ENCODE results near the gene PPM1H.
"Not testable (repeated sequence)": the region's sequence is repeated elsewhere in the genome, so short reads cannot be mapped to it uniquely, and the experiment has no call there.

The PPM1H gene

DNA sequence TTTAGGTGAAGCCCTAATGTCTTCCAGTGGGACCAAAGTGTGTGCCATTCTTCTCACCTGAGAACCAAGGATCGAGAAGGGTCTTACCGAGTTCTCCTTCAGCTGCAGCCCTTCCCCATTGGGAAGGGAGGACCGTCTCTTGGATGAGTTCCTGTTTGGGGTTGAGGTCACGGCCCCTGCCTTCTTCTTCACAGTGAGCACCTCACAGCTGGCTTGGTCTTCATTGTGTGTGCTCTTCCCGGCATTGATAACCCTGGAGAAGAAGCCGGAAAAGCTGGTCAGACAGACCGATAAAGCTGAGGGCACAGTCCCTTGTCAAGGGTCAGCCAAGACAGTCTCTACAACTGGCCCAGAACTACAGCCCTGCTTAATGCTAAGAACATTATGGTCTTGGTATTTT lies 102.9 kb downstream of the PPM1H start:
- DNase-seq, result no peak

DNA sequence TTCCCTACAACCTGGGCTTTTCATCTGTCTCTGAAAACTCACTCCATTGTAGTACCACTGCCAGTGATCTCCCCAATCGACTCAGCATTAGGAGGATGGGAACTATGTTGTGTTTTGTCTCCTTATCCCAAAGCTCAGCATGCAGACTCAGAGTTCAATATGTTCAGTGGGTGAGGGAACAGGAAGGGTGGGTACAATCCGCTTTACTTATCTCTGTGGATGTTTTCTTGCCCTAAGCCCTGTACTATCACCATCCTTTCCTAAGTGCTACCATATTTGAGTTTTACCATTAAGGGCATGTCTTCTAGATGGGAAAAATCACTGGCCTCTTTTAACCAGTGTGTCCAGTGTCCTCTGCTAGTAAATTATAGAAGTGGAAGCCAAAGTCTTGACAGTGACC lies 107.1 kb downstream of the PPM1H start:
- DNase-seq, result no peak

DNA sequence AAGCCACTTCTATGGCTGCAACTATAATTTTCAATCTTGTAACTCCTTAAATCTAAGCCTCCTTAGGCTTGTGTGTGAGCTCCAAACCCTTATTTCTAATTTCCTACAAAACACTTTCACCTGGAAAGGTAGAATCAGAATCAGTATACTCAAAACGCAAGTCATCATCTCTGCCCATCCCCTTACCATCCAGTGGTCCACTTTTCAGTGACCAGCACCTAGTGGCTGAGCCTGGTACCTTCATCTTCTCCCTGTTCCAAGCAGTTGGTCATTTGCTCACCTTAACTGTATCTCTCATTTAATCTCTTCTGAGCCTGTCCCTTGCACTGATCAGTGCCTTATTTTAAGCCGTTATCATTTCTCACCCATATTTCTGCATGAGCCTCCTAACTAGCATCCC lies 107.9 kb downstream of the PPM1H start:
- no peak for DNase-seq

DNA sequence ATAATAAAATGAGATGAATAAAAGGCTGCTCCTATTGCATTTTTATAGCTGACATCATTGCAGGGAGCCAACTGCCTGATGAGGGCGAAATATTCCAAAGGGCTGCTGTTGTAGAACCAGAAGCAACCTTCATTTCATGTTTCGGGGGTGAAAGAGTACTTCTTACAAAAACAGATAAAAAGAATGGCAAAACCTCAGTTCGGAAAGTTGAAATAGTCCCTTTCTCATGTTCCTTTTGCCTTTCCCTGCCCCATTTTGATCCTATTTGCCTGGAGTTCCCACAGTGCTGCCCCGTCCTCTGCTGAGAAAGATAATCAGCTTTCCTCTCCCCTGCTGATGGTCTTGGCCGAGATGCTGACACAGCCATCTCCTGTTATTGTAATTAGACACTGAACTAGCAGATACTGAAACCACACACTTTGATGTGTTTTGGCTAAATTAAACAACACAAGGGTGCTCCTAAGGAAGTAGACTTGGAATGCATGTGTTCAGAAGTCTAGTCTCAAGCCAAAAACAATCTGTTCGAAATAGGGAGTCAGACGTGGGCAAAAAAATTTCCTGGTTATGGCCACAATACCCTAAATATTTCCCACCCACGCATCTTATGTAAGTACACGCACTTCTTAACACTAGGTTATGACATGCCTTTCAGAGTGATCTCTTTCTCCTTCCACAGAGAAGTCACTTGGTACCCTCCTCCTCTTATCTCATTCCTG lies 117.2 kb downstream of the PPM1H start:
- DNase-seq, result no peak

DNA sequence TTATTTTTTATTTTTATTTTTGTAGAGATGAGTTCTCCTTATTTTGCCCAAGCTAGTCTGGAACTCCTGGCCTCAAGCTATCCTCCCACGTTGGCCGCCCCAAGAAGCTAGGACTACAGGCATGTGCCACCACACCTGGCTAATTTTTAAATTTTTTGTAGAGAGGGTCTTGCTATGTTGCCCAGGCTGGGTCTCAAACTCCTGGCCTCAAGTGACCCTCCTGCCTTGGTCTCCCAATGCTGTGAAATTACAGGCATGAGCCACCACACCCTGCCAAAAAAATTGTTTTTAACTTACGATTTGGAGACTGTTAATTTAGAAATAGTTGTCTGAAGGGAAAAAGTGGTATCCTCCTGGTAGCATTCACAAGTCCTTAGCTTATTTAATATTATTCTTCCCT lies 120.7 kb downstream of the PPM1H start:
- no peak for DNase-seq

DNA sequence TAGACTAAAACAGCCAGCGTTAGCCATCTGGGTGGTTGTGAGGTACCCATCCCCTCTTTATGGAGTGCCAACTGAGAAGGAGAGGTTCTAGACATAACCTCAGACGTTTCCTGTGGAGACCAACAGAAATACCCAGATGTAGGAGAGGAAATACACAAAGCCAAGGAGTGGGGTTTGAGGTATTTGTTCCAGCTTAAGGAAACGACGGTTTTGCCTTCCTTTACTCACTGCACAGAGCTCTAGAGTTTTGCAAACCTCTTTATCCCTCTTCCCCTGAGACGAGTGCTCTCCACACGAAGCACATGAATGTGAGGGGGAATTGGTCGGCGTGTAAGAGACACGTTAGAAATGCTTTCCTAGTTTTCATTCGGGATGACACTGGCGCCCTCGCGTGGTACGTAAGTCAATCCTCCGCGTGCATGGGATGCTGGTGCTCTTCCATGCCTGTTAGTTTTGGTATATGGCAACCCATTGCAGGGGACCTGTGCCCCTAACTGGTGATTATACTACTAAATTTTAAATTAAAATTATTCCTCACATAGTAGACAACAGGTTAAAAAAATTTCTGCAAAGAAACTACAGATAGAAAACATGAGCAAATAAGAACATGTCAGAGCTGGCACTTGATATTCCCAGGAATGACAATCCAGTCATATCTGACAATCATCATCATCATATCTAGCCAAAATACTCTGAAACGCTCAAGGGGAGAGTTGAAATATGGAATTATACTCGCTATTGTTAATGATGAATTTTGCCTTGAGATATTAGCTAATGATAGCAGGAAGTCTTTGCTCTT lies 121.7 kb downstream of the PPM1H start:
- DNase-seq, result no peak

DNA sequence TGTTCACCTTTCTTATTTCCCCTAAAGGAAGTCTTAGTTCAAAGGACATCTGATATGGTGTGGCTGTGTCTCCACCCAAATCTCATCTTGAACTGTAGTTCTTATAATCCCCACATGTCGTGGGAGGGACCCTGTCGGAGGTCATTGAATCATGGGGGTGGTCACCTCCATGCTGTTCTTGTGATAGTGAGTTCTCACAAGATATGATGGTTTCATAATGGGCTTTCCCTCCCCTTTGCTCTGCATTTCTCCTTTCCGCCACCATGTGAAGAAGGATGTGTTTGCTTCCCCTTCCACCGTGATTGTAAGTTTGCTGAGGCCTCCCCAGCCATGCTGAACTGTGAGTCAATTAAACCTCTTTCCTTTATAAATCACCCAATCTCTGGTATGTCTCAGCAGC lies 123.5 kb downstream of the PPM1H start:
- DNase-seq, result not testable (repeated sequence)

DNA sequence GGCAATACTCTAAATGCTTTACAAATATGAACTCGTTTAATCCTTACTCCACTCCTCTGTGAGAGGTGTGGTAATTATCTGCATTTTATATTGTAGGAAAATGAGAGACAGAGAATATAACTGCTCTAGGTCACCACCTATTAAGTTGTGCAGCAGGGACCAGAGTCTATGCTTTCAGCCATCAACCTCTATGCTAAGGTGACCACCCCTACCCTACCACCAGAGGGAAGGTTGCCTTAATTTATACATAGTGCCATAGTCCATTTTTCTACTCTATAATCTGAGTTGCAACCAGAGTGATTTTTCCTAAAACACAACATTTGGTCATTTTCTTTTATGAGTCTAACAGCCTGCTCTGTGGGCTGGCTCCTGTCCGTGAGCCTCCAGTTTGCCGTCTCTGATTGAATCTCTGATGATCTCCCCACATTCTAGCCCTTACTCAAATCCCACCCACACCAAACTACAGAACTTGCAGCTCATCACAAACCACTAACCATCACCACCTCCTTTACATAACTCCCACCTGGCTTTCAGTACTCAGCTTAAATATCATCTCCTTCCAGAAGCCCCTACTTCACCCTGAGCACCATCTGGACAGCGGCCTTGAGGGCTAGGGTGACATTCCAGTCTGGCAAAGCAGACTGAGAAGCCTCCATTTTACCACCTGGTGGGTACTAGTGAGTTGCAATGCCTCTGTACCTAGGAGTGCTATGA lies 126.6 kb downstream of the PPM1H start:
- no peak for DNase-seq

DNA sequence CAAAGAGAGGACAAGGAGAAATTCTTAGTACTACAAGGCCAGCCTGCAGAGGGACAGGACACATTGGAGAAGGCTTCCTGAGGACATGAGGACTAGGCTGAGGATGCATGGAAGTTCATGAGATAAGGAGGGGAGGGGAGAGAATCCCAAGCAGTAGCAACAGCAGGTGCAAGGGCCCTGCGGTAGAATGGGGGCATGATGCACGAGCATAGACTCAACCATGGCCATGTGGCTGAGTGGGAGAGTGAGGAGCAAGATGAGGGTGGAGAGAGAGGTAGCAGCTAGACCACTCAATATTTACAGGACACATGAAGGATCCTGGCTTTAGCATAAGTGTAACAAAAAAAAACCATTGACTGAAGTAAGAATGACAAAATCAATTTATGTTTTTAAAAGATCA lies 128.1 kb downstream of the PPM1H start:
- DNase-seq, result no peak

DNA sequence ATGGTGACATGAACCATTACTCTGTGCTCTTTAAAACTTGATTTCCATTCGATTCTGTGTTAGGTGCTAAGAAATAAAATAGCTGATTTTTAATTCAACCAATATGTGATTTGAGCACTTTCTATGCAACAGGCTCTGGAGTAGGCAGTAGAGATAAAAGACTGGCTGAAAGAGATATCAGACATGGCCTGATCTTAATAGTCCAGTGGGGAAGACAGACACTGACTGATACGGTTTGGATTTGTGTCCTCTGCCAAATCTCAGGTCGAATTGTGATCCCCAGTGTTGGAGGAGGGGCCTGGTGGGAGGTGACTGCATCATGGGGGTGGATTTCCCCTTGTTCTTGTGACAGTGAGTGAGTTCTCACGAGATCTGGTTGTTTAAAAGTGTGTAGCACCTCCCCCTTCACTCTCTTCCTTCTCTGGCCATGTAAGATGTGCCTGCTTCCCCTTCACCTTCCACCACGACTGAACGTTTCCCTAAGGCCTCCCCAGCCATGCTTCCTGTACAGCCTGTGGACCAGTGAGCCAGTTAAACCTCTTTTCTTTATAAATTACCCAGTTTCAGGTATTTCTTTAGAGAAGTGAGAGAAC lies 128.6 kb downstream of the PPM1H start:
- DNase-seq, result no peak

DNA sequence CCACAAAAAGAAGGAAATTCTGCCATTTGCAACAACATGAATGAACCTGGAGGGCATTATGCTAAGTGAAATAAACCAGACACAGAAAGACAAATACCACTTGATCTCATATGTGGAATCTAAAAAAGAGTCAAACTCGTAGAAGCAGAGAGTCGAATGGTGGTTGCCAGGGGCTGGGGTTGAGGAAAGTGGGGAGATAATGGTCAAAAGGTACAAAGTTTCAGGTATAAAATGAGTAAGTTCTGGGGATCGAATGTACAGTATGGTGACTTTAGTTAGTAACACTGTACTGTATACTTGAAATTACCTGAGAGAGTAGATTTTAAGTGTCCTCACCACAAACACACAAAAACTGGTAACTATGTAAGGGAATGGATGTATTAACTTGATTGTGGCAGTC lies 129.4 kb downstream of the PPM1H start:
- no peak for DNase-seq

DNA sequence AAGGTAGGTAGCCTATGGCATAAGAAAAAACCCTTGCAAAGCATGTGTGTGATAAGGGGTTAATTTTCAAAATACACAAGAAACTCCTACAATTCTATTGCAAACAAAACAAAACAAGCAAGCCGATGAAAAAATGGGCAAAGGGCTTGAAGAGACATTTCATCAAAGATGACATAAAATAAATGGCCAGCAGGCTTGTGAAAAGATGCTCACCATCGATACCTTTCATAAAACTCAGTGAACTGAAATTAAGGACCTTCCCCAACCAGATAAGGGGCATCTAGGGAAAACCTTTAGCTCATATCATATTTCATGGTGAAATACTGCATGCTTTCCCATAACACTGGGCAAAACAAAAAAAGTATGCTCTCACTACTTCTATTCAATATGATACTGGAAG lies 131.2 kb downstream of the PPM1H start:
- no peak for DNase-seq

DNA sequence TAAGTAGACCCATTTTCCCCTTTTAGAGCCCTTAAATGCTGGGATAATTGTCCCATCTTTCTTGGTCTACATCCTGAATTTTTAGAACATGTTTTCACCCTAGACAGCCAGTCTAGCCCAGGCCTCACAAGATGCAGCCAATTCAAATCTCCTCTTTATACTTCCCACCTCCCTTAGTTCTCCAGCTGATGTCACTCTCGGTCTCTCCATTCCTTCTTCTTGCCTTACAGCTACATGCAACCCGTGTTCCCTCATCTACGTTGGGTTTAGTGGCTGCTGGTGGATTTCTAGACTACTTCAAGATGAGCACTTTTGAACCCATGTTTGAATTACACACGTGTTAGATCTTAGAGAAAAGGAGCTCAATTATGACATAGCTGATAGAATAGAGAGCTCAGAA lies 132.0 kb downstream of the PPM1H start:
- DNase-seq, result no peak

DNA sequence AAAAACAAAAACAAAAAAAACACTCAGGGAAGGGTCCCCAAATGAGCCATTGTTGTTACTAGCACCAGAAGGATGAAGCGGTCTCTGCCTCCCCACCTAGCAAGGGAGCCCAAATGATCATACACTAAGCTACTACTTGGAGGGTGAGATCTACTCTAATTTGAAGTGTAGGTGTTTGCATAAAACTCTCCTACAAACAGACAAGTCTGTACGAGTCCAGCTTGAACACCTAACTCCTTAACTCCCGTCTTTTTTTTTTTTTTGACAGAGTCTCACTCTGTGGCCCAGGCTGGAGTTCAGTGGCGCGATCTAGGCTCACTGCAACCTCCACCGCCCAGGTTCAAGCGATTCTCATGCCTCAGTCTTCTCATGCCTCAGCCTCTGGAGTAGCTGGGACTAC lies 132.6 kb downstream of the PPM1H start:
- no peak for DNase-seq

DNA sequence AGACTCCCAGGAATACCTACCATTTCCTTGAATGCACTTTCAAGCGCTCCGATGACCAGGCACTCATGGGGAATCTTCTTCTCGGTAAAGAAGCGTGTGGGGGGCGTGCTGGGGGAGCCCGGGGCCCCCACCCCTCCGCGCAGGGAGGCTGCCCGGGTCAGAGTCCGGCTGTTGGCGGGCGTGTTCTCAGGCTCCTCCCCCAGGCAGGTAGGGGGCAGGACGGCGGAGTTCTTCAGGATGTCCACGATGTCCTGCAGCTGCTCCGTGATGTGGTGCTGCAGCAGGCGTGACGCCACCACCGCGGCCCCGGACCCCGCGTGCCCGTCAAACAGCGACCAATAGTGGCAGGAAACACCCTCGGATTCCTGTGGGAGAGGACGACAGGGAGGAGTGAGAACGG lies 133.2 kb downstream of the PPM1H start:
- DNase-seq, result no peak

DNA sequence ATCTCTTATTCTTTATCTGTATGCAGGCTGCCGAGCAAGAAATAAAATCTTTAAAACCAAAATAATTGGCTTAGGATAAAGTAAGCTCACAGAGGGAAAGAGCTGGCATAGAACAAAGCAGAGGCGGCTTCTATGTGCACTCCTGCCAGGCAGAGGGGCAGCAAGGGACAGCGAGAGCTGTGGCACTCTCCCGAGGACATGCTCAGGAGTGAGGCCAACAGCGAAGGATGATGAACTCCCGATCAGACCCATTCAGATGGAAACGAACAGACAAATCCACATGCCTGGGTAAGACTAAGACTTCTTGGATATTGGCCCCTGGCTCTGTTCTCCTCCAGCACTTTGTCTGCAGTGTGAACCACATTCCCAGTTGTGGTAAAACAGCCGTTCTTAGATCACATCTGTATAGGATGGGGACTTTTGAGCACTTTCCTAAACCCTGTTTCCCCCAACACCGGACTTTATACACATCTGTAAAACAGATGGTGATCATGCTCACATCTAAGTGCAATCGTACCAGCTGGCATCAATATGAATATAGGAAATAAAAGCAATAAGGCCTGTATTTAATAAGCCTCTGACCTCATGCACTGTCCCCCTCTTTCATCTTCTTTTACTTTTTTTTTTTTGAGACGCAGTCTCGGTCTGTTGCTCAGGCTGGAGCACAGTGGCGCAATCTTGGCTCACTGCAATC lies 134.1 kb downstream of the PPM1H start:
- no peak for DNase-seq

DNA sequence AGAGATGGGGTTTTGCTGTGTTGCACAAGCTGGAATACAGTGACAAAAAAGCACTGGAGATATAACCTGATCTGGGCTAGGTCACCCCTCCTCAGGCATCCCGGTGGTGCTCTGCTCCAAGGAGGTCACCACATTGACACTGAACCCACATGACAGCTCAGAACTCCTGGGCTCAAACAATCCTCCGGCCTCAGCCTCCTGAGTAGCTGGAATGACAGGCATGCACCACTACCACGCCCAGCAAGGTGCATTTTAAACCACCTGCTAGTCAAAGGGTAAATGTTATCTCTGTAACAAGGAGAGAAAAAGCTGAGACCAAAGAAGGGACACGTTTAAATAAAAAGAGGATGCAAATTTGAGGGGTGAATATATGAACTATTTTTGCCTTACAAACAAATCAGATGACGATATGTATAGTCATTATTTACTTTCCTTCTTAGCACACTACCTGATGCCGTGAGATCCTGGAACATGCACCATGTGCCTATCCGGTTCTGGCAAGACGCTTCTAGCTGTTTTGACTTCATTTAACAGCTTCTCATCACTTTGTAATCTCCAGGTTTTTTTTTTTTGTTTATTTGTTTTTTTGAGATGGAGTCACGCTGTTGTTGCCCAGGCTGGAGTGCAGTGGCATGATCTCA lies 135.1 kb downstream of the PPM1H start:
- DNase-seq, result no peak

DNA sequence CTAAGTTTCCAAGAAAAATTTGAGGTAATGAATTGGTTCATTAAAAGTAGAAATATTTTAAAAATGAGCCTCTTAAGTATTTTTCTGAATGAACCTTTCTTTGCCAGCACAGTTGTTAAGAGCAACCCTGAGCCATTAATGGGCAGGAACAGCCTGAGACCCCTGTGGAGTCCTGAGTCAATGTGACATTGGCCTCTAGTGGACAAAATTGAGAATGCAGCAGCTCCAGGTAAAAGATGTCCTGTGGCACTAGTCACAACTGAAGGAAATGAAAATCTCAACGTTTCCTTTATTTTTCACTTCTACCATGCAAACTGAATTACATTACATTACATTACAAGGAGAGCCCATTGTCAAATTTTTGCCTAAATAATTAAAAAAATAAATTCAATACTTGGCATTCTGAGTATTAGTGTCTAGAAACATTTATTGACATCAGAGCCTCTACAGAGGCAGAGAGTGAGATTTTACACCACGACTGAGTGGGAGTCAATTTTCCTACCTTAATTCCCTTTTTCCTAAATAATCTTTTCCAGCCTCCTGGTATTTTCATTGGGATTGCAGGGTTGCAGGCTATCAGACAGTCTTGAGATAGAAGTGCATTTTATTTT lies 135.7 kb downstream of the PPM1H start:
- peak; percentile 41 for DNase-seq

DNA sequence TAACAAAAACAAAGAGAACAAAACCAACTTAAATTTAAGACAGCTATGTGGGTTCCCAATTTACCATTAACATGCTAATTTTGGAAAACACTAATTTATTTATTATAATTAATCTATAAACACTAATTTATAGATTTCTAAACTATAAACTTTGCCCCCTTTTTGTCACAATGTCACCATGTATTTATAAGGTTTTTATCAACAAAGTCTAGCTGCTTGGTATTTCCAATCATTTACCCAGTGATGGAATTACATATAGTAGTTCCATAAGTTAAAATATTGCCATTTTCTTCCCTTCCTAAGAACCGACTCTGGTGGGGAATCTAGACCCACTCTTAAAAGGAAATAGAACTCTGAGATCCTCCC lies 140.7 kb downstream of the PPM1H start:
- no peak for DNase-seq

DNA sequence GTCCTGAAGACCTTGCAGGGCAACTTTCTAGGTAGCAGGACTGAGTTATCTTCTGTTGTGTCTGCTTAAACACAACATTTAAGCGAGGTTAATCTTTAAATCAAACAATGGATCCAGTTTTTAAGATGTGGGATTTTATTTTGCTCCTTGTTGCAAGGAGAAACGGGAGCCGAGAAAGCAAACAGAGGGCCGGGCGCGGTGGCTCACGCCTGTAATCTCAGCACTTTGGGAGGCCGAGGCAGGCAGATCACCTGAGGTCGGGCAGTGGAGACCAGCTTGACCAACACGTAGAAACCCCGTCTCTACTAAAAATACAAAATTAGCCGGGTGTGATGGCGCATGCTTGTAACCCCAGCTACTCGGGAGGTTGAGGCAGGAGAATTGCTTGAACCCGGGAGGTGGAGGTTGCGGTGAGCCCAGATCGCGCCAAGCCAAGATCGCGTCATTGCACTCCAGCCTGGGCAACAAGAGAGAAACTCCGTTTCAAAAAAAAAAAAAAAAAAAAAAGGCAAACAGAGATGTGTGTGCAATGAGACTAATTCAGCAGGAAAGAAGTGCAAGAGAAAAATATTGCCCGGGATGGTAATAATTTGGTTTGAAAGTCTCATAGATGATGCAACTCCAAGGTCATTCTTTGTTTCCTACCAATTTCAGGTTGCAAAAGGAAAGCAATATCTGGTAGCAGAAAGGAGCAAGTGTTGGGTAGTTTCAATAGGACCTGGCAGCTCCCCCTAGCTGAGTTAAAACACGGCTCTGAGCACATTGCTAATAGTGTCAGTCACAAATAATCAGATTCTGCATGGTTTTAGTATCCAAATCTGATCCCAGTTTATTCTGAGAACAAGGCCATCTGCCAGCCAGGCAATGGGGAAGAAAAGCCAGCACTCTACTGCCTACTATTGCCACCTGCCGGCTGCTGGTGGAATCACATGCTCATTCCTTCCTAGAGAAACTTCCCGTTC lies 141.4 kb downstream of the PPM1H start:
- DNase-seq, result peak; percentile 75

Measured in activated CD4-positive, CD25-positive, alpha-beta regulatory T cell treated with anti-CD3 and anti-CD28 coated beads, Interleukin-2, amount 50 U/mL, for 72 hours (primary cell).